Vagina (tissue), 2 donors: ENCODE results near the gene SPRR2G. TPM values are rescaled to one million over a fixed set of nuclear protein-coding genes. Genes with fewer than 3 reads are reported as not detected.
A peak's percentile ranks its signal among the peaks of the same experiment; 100 is the strongest.
"Not testable (repeated sequence)": the region's sequence is repeated elsewhere in the genome, so short reads cannot be mapped to it uniquely, and the experiment has no call there.

Source experiments
- DNase-seq, 2 donors: peaks; one replicate each; pipeline ENCODE4 v3.0.0-alpha.2; 2017; ENCODE audit errors: extremely low spot score in 2 of 2
- H3K27ac ChIP-seq: fragments of 200-600 bp; sonication (generic); one replicate; pipeline ENCODE4 v1.5.1; 2019
- H3K27me3 ChIP-seq: fragments of 200-600 bp; sonication (generic); one replicate; pipeline ENCODE4 v1.5.1; 2019
- H3K36me3 ChIP-seq, 2 donors: fragments of 200-600 bp; sonication (generic); one replicate each; pipeline ENCODE4 v1.5.1; 2017 to 2019
- H3K4me1 ChIP-seq: fragments of 200-600 bp; sonication (generic); one replicate; pipeline ENCODE4 v1.5.1; 2019
- H3K4me3 ChIP-seq, 2 donors: fragments of 200-600 bp; sonication (generic); 1 replicate in 1 of 2; 2 replicates in 1 of 2; pipeline ENCODE4 v1.5.1; 2016 to 2019
- H3K9me3 ChIP-seq: fragments of 200-600 bp; sonication (generic); one replicate; pipeline ENCODE4 v1.5.1; 2019
- POLR2A ChIP-seq, 2 donors: fragments of 450-650 bp; IDR thresholded peaks; one replicate each; pipeline ENCODE4 v1.6.1; 2017; ENCODE audit warnings: antibody characterized with exemption in 2 of 2, mild to moderate bottlenecking in 2 of 2, moderate library complexity in 2 of 2
- POLR2AphosphoS5 ChIP-seq, 2 donors: sonication (generic); formaldehyde crosslinking; IDR thresholded peaks; one replicate each; pipeline ENCODE4 v1.9.0; 2017; ENCODE audit warnings: antibody characterized with exemption in 2 of 2, mild to moderate bottlenecking in 2 of 2, low read depth in 1 of 2; ENCODE audit not compliant: insufficient read depth in 1 of 2
- intact Hi-C: fragments of 100-400 bp; cut with DNase I; formaldehyde crosslinking; loops from one replicate; pipeline ENCODE4 v1.15.1; 2023
- total RNA-seq: library from RNA; depleted of rRNA; stranded (reverse); fragments of >200 nt; gene quantifications from one replicate; pipeline ENCODE4 v1.2.3, GENCODE V29; 2016
- TF ChIP-seq, protein P1 (sequence below), 3 experiments: fragments of 450-650 bp in 2 of 3; fragments of 200-600 bp in 1 of 3; sonication (generic) in 1 of 3; IDR thresholded peaks; one replicate each; pipeline ENCODE4 v1.5.1; 2017 to 2019; ENCODE audit warnings: antibody characterized with exemption in 3 of 3, mild to moderate bottlenecking in 2 of 3, moderate library complexity in 2 of 3

The SPRR2G gene
- not detected for total RNA-seq

DNA sequence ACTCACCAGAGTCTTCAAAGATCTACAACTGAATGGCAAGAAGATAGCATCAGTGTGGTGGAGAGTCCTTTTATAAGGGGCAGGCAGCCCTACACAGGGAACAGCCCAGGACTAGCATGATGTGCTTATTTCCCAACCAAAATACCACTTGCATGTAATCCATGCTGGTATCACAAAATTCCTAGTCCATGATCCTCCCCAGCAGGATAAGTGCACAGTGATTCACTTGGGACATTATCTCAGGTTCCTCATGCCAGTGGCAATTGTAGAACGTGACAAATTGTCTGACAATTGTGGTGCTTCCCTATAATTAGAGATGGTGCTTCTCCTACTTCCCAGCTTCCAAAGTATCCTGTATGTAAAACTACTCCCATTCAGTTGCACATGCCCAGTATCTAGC is at the start of gene SPRR2G:
Gene SPRR2G, minus strand, starts transcription at position 45 of the 400 bp plus-strand sequence. CDS start 780 bp downstream, outside the sequence.
- no peak for DNase-seq
- Histone ChIP-seq H3K9me3 (no peaks in the 10 kb centered on the region), H3K36me3 (no peaks in the 10 kb centered on the region), H3K4me1 (no peaks in the 10 kb centered on the region), H3K27ac (no peak within 1 kb of the TSS), H3K4me3 (no peak within 1 kb of the TSS), H3K27me3 (no peaks in the 10 kb centered on the region)
- intact Hi-C loops, result no loop called here
- no peak for TF ChIP-seq POLR2A (IDR thresholded peaks at IDR 0.05)
- TF ChIP-seq POLR2AphosphoS5 (IDR thresholded peaks at IDR 0.05; ENCODE audit: insufficient read depth in 1 of 2, low read depth in 1 of 2), result no peak
- TF ChIP-seq, protein P1, sequence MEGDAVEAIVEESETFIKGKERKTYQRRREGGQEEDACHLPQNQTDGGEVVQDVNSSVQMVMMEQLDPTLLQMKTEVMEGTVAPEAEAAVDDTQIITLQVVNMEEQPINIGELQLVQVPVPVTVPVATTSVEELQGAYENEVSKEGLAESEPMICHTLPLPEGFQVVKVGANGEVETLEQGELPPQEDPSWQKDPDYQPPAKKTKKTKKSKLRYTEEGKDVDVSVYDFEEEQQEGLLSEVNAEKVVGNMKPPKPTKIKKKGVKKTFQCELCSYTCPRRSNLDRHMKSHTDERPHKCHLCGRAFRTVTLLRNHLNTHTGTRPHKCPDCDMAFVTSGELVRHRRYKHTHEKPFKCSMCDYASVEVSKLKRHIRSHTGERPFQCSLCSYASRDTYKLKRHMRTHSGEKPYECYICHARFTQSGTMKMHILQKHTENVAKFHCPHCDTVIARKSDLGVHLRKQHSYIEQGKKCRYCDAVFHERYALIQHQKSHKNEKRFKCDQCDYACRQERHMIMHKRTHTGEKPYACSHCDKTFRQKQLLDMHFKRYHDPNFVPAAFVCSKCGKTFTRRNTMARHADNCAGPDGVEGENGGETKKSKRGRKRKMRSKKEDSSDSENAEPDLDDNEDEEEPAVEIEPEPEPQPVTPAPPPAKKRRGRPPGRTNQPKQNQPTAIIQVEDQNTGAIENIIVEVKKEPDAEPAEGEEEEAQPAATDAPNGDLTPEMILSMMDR (IDR thresholded peaks at IDR 0.05), result no peak

DNA sequence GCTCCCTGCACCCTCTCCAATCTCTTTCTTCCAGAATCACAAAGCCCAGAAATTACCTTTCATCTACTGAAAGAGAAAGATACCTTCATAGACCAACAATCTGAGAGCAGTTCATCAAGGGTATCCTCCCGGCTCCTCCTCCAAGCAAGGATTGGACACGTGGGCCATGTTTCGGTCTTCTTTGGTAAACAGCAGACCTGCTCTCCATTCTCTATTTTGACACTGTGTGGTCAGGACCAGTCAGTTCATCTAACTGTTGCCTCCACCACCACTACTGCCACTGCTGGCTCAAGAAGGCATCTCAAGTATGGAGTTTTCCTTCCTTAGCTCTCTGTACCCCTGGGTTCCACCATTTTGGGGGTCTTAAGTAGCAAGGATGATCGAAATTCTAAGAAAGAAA is 44.5 kb upstream of the SPRR2G start:
- intact Hi-C loops, result no loop called here
- DNase-seq, result no peak
- TF ChIP-seq POLR2A (IDR thresholded peaks at IDR 0.05), result no peak
- TF ChIP-seq, protein P1 (IDR thresholded peaks at IDR 0.05), result no peak
- TF ChIP-seq POLR2AphosphoS5 (IDR thresholded peaks at IDR 0.05; ENCODE audit: insufficient read depth in 1 of 2, low read depth in 1 of 2), result no peak

DNA sequence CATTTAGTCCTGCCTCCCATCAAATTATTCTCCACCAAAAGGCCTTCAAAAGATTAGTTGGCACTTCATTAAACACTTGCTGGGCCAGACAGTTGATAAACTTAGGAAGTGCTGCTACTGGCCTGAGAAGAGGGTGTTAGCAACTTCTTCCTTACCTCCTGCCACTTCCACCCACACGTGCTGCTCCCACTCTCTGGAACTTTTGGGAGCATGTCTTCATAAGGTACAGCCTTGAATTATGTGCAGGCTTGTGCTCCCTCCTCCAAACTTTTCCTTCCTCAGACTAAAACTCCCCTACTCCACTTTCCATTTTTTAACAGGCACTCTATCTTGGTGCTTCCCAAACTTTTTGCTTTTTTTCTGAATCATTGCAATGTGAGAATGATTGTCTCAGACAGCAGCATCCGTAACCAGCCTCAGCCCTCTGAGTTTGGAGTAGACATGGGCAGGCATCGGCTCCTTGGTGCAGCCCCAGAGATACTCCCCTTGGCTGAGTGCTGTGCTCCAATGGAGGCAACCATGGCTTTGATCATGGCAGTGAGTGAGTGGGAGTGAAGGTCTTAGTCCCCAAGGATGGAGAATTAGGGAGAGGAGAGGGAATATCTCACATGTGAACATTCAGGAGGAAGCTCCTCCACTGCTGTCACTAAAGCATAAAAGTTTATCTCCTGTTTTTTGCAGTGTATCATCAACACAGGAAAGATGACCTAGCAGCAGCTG is 43.8 kb upstream of the SPRR2G start:
- Histone ChIP-seq H3K27ac (no peak overlapping the region), H3K27me3 (no peaks in the 10 kb centered on the region), H3K4me1 (no peaks in the 10 kb centered on the region), H3K4me3 (no peak overlapping the region), H3K36me3 (no peaks in the 10 kb centered on the region), H3K9me3 (no peaks in the 10 kb centered on the region)
- TF ChIP-seq POLR2A (IDR thresholded peaks at IDR 0.05) (no peak), POLR2AphosphoS5 (IDR thresholded peaks at IDR 0.05; ENCODE audit: insufficient read depth in 1 of 2, low read depth in 1 of 2) (no peak)
- TF ChIP-seq, protein P1 (IDR thresholded peaks at IDR 0.05), result no peak
- intact Hi-C loops, result no loop called here
- peak in 1 of 2 donors; percentile 64 for DNase-seq

More for the DNA sequence above, 44.5 kb upstream of the SPRR2G start:
- Histone ChIP-seq H3K4me1 (no peaks in the 10 kb centered on the region), H3K27me3 (no peaks in the 10 kb centered on the region), H3K4me3 (no peak overlapping the region), H3K27ac (no peak overlapping the region), H3K36me3 (no peaks in the 10 kb centered on the region), H3K9me3 (no peaks in the 10 kb centered on the region)

DNA sequence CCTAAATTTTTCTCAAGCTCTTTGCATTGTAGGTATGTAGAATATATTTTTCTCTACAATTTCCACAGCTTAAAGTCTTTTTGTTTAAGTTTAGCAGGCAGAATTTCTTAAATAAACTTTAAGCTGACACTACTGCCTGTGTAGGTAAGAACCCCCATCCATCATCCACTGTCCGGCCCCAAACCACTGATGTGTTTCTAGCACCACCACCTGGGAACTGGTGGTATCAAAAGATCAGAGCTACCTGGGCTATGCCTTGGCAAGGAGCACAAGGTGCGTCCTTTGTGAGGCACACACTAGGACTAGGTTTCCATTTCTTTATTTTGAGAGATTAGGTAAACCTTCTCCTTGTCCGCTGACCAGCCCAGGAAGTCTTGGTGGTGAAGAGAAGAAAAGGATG is 42.0 kb upstream of the SPRR2G start:
- H3K4me1 ChIP-seq, result no peaks in the 10 kb centered on the region
- peak in 1 of 2 donors; percentile 25 for DNase-seq
- intact Hi-C loops, result no loop called here
- no peaks in the 10 kb centered on the region for H3K36me3 ChIP-seq
- no peaks in the 10 kb centered on the region for H3K27me3 ChIP-seq
- TF ChIP-seq POLR2A (IDR thresholded peaks at IDR 0.05) (no peak), POLR2AphosphoS5 (IDR thresholded peaks at IDR 0.05; ENCODE audit: insufficient read depth in 1 of 2, low read depth in 1 of 2) (no peak)
- no peaks in the 10 kb centered on the region for H3K9me3 ChIP-seq
- no peak overlapping the region for H3K27ac ChIP-seq
- H3K4me3 ChIP-seq, result no peak overlapping the region

DNA sequence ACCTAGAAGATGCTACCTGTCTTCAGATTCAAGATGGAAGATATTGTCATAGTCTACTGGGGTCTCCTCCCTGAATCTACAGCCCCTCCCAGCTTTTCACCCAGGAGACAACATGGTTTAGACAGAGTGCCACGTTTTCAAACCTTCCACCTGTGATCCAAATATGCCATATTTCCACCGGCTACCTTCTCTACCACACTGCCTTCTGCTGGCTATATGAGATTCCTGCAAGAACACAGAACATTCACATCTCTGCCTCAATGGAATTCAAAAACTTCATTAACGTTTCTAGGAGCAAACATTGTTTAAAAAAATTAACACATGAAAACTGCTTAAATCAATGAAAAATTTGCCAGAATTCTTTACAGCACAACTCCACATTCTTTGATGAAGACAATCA is 39.7 kb upstream of the SPRR2G start:
- H3K4me1 ChIP-seq, result no peaks in the 10 kb centered on the region
- intact Hi-C loops, result no loop called here
- no peaks in the 10 kb centered on the region for H3K27me3 ChIP-seq
- H3K4me3 ChIP-seq, result no peak overlapping the region
- no peaks in the 10 kb centered on the region for H3K36me3 ChIP-seq
- H3K27ac ChIP-seq, result no peak overlapping the region
- TF ChIP-seq, protein P1 (IDR thresholded peaks at IDR 0.05), result no peak
- TF ChIP-seq POLR2A (IDR thresholded peaks at IDR 0.05), result no peak
- no peak for TF ChIP-seq POLR2AphosphoS5 (IDR thresholded peaks at IDR 0.05; ENCODE audit: insufficient read depth in 1 of 2, low read depth in 1 of 2)
- peak in 1 of 2 donors; percentile 37 for DNase-seq
- H3K9me3 ChIP-seq, result no peaks in the 10 kb centered on the region

DNA sequence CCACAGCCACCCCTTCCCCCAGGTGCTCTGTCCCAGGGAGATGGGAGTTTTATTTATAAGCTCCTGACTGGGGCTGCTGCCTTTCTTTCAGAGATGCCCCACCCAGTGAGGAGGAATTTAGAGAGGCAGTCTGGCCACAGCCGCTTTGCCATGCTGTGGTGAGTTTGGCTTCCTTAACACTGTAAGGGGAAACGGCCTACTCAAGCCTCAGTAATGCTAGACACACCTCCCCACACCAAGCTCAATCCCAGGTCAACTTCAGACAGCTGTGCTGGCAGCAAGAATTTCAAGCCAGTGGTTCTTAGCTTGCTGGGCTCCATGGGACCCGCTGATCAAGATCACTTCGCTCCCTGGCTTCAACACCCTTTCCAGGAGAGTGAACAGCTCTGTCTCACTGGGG is 37.6 kb upstream of the SPRR2G start:
- H3K27ac ChIP-seq, H3K4me3 ChIP-seq, DNase-seq, H3K4me1 ChIP-seq, H3K36me3 ChIP-seq, intact Hi-C loops, H3K9me3 ChIP-seq, H3K27me3 ChIP-seq: not testable (repeated sequence)
